Right lobe of liver (tissue), 6 donors: Measurements from ENCODE around the gene CERT1. TPM values are rescaled to one million over a fixed set of nuclear protein-coding genes. Genes with fewer than 3 reads are reported as not detected.

Experiments used
- ATAC-seq, 4 donors: fragments of 200-7000 bp; cut with Tn5 transposase; one replicate each; pipeline ENCODE4 v1.9.1; 2020; ENCODE audit warnings: mild to moderate bottlenecking in 4 of 4, moderate library complexity in 4 of 4
- DNase-seq, 3 donors: peaks; one replicate each; pipeline ENCODE4 v3.0.0-alpha.2; 2020
- H3K27ac ChIP-seq, 3 donors: fragments of 200-600 bp; one replicate each; pipeline ENCODE4 v1.8.0; 2022
- H3K27me3 ChIP-seq, 2 donors: fragments of 200-600 bp; one replicate each; pipeline ENCODE4 v1.8.0; 2022
- H3K36me3 ChIP-seq, 4 donors: fragments of 200-600 bp; sonication (generic) in 1 of 4; one replicate each; pipeline versions ENCODE4 v1.5.1 to v1.8.0; 2017 to 2022; ENCODE audit warnings: control low read depth in 1 of 4
- H3K4me1 ChIP-seq, 4 donors: fragments of 200-600 bp; sonication (generic) in 1 of 4; one replicate each; pipeline versions ENCODE4 v1.5.1 to v1.8.0; 2017 to 2022; ENCODE audit warnings: control low read depth in 1 of 4
- H3K4me3 ChIP-seq, 3 donors: fragments of 200-600 bp; one replicate each; pipeline ENCODE4 v1.8.0; 2022
- H3K9me3 ChIP-seq, 4 donors: fragments of 200-600 bp; sonication (generic) in 1 of 4; one replicate each; pipeline versions ENCODE4 v1.5.1 to v1.8.0; 2017 to 2022; ENCODE audit warnings: control low read depth in 1 of 4
- CTCF ChIP-seq, 4 donors: fragments of 200-600 bp in 3 of 4; fragments of 450-650 bp in 1 of 4; IDR thresholded peaks; one replicate each; pipeline versions ENCODE4 v1.5.1 to v1.8.0; 2016 to 2022; ENCODE audit warnings: antibody characterized with exemption in 4 of 4, mild to moderate bottlenecking in 2 of 4
- POLR2A ChIP-seq: fragments of 450-650 bp; IDR thresholded peaks from one replicate; pipeline ENCODE4 v1.6.1; 2017; ENCODE audit warnings: antibody characterized with exemption, mild to moderate bottlenecking
- WGBS: methylation state at CpG from one replicate; pipeline ENCODE4 v1.1.6; 2018; ENCODE audit warnings: low coverage, low lambda C conversion rate; ENCODE audit not compliant: insufficient coverage; ENCODE audit errors: missing lambda C conversion rate; 5-methylcytosine and 5-hydroxymethylcytosine counted together
- intact Hi-C, 2 donors: fragments of 100-400 bp; cut with DNase I; formaldehyde crosslinking; loops; one replicate each; pipeline versions ENCODE4 v1.11.2 to v1.14.1; 2022
- total RNA-seq, 6 experiments: library from RNA; depleted of rRNA in 2 of 6; stranded (reverse); fragments of >200 nt in 2 of 6; fragmentation: NEBNext Ultra II Directional in 3 of 6; extraction: Animal tissue kit (Norgen Biotek cat#: 25700) in 3 of 6; gene quantifications; one replicate each; pipeline versions ENCODE4 v1.1.0 to v1.2.4, GENCODE V29; 2016 to 2023
- donor health status: DM: no; HTN: yes; CAD: no.
- donor health status: DM: no; HTN: no; CAD: no.
- donor health status: DM: no; HTN: no; CAD: no.
- donor health status: DM: no; HTN: yes; CAD: no.
- donor health status: DM: no; HTN: yes; CAD: no.

The CERT1 gene
- total RNA-seq, 6 experiments from 2014 or later: 14.6 to 25.5 (median 19.7) TPM

- no peak for TF ChIP-seq CTCF (IDR thresholded peaks at IDR 0.05)
- no peak for TF ChIP-seq POLR2A
- Histone ChIP-seq H3K27me3 (no peaks in the 10 kb centered on the region), H3K4me1 (peaks cover 0 to 13% (median 5%) of the 10 kb centered on the region in 4 donors), H3K4me3 (no peak overlapping the region), H3K36me3 (peaks cover 11 to 55% (median 24%) of the 10 kb centered on the region in 4 donors), H3K9me3 (no peaks in the 10 kb centered on the region), H3K27ac (no peak overlapping the region)
- WGBS: 66% methylated on average over 4 of the region's 4 CpGs
- DNase-seq (no peak), ATAC-seq (no peak)
- intact Hi-C loops: no loop called here
Measured at GRCh38 chr5:75361310-75361709, 150.1 kb downstream of the CERT1 start.

- WGBS: 89% methylated on average over 3 of the region's 3 CpGs
- Histone ChIP-seq H3K4me1 (peaks cover 0 to 8% (median 2%) of the 10 kb centered on the region in 4 donors), H3K27me3 (no peaks in the 10 kb centered on the region), H3K9me3 (no peaks in the 10 kb centered on the region), H3K4me3 (no peak overlapping the region), H3K36me3 (peaks cover 11 to 85% (median 40%) of the 10 kb centered on the region in 4 donors), H3K27ac (no peak overlapping the region)
- DNase-seq: no peak
- ATAC-seq: no peak
- intact Hi-C loops: no loop called here
- TF ChIP-seq POLR2A: no peak
- no peak for TF ChIP-seq CTCF (IDR thresholded peaks at IDR 0.05)
Measured at GRCh38 chr5:75358117-75358516, 153.3 kb downstream of the CERT1 start.

GRCh38 chr5:75356719-75357118 is 154.7 kb downstream of the CERT1 start:
- Histone ChIP-seq H3K4me3 (no peak overlapping the region), H3K27me3 (no peaks in the 10 kb centered on the region), H3K36me3 (peaks cover 11 to 98% (median 43%) of the 10 kb centered on the region in 4 donors), H3K4me1 (no peaks in the 10 kb centered on the region), H3K27ac (no peak overlapping the region), H3K9me3 (no peaks in the 10 kb centered on the region)
- intact Hi-C loops: no loop called here
- DNase-seq (no peak), ATAC-seq (no peak)
- TF ChIP-seq POLR2A (no peak), CTCF (IDR thresholded peaks at IDR 0.05) (no peak)
- WGBS: 94% methylated on average over 7 of the region's 7 CpGs

GRCh38 chr5:75355236-75355635 is 156.2 kb downstream of the CERT1 start:
- Histone ChIP-seq H3K4me1 (no peaks in the 10 kb centered on the region), H3K27ac (no peak overlapping the region), H3K4me3 (no peak overlapping the region), H3K9me3 (no peaks in the 10 kb centered on the region), H3K27me3 (no peaks in the 10 kb centered on the region), H3K36me3 (peaks cover 17 to 98% (median 48%) of the 10 kb centered on the region in 4 donors)
- WGBS: 96% methylated on average over 6 of the region's 6 CpGs
- intact Hi-C loops: no loop called here
- ATAC-seq (no peak), DNase-seq (no peak)
- no peak for TF ChIP-seq CTCF (IDR thresholded peaks at IDR 0.05)
- TF ChIP-seq POLR2A: no peak
